ENCODE measurements around the gene MYL9.
"Not testable (repeated sequence)": the region's sequence is repeated elsewhere in the genome, so short reads cannot be mapped to it uniquely, and the experiment has no call there.

MYL9 gene

GRCh38 chr20:36549942-36550789 is 8.8 kb downstream of the MYL9 start:
- Mint-ChIP-seq H3K27me3 (no peaks in the 10 kb centered on the region), H3K4me1 (no peaks in the 10 kb centered on the region)

GRCh38 chr20:36550790-36551299 is 9.5 kb downstream of the MYL9 start:
- no peak for DNase-seq
- H3K27me3 Mint-ChIP-seq: no peaks in the 10 kb centered on the region
- CTCF ChIA-PET: interaction anchor here (0.6 to 1.0 kb wide), 2 partner anchors 178 to 213 kb away, joined by 3 read pairs; no protein-coding TSS in a partner anchor
- H3K36me3 Mint-ChIP-seq: no peaks in the 10 kb centered on the region
- H3K4me3 Mint-ChIP-seq: no peak overlapping the region
- H3K4me1 Mint-ChIP-seq: no peaks in the 10 kb centered on the region
- no peaks in the 10 kb centered on the region for H3K9me3 Mint-ChIP-seq
- H3K27ac Mint-ChIP-seq: no peak overlapping the region

More at GRCh38 chr20:36549942-36550789, 8.8 kb downstream of the MYL9 start:
- DNase-seq: no peak
- H3K9me3 Mint-ChIP-seq: no peaks in the 10 kb centered on the region
- no peaks in the 10 kb centered on the region for H3K36me3 Mint-ChIP-seq
- H3K4me3 Mint-ChIP-seq: no peak overlapping the region
- CTCF ChIA-PET: interaction anchor here (0.6 to 1.0 kb wide), 2 partner anchors 179 to 422 kb away, joined by 3 read pairs; no protein-coding TSS in a partner anchor
- no peak overlapping the region for H3K27ac Mint-ChIP-seq

- peaks cover 8% of the 10 kb centered on the region for H3K4me1 Mint-ChIP-seq
- H3K4me3 Mint-ChIP-seq: no peak overlapping the region
- H3K27ac Mint-ChIP-seq: no peak overlapping the region
- H3K27me3 Mint-ChIP-seq: no peaks in the 10 kb centered on the region
- DNase-seq: no peak
- no peaks in the 10 kb centered on the region for H3K36me3 Mint-ChIP-seq
- CTCF ChIA-PET: no interaction called here
- H3K9me3 Mint-ChIP-seq: no peaks in the 10 kb centered on the region
Measured at GRCh38 chr20:36555248-36555647, 13.9 kb downstream of the MYL9 start.

- CTCF ChIA-PET: interaction anchor here (0.6 kb wide), 1 partner anchor 50 kb away, joined by 3 read pairs; no protein-coding TSS in a partner anchor
- Mint-ChIP-seq H3K4me1 (no peaks in the 10 kb centered on the region), H3K4me3 (no peak overlapping the region), H3K27ac (no peak overlapping the region), H3K9me3 (peaks cover 6% of the 10 kb centered on the region), H3K27me3 (peaks cover 12% of the 10 kb centered on the region), H3K36me3 (no peaks in the 10 kb centered on the region)
- DNase-seq: no peak
Measured at GRCh38 chr20:36562724-36563123, 21.4 kb downstream of the MYL9 start.

GRCh38 chr20:36563374-36563773 is 22.1 kb downstream of the MYL9 start:
- no peaks in the 10 kb centered on the region for H3K4me1 Mint-ChIP-seq
- H3K27ac Mint-ChIP-seq: no peak overlapping the region
- H3K27me3 Mint-ChIP-seq: peaks cover 12% of the 10 kb centered on the region
- peaks cover 6% of the 10 kb centered on the region for H3K9me3 Mint-ChIP-seq
- CTCF ChIA-PET: no interaction called here
- no peak for DNase-seq
- no peak overlapping the region for H3K4me3 Mint-ChIP-seq
- no peaks in the 10 kb centered on the region for H3K36me3 Mint-ChIP-seq

- peaks cover 12% of the 10 kb centered on the region for H3K27me3 Mint-ChIP-seq
- H3K4me1 Mint-ChIP-seq, H3K9me3 Mint-ChIP-seq, DNase-seq, H3K36me3 Mint-ChIP-seq, H3K27ac Mint-ChIP-seq, H3K4me3 Mint-ChIP-seq, CTCF ChIA-PET: not testable (repeated sequence)
Measured at GRCh38 chr20:36564078-36564725, 22.9 kb downstream of the MYL9 start.

- H3K9me3 Mint-ChIP-seq, H3K4me3 Mint-ChIP-seq, H3K4me1 Mint-ChIP-seq, DNase-seq, H3K36me3 Mint-ChIP-seq, H3K27ac Mint-ChIP-seq: not testable (repeated sequence)
- peaks cover 12% of the 10 kb centered on the region for H3K27me3 Mint-ChIP-seq
- CTCF ChIA-PET: interaction anchor here (0.8 kb wide), 1 partner anchor 17 kb away, joined by 3 read pairs; no protein-coding TSS in a partner anchor
Measured at GRCh38 chr20:36564726-36565121, 23.4 kb downstream of the MYL9 start.

GRCh38 chr20:36565520-36565919 is 24.2 kb downstream of the MYL9 start:
- no peak overlapping the region for H3K4me3 Mint-ChIP-seq
- H3K27ac Mint-ChIP-seq: no peak overlapping the region
- no peaks in the 10 kb centered on the region for H3K36me3 Mint-ChIP-seq
- no peaks in the 10 kb centered on the region for H3K4me1 Mint-ChIP-seq
- peaks cover 6% of the 10 kb centered on the region for H3K9me3 Mint-ChIP-seq
- CTCF ChIA-PET: interaction anchor here (0.8 kb wide), 1 partner anchor 18 kb away, joined by 3 read pairs; no protein-coding TSS in a partner anchor
- peaks cover 12% of the 10 kb centered on the region for H3K27me3 Mint-ChIP-seq
- DNase-seq: no peak

- CTCF ChIA-PET: interaction anchor here (0.5 to 2.6 kb wide), 3 partner anchors 12 to 26 kb away, joined by 3 to 7 read pairs (median 7); no protein-coding TSS in a partner anchor
- Mint-ChIP-seq H3K9me3 (peaks cover 3% of the 10 kb centered on the region), H3K27me3 (peaks cover 5% of the 10 kb centered on the region), H3K4me3 (no peak overlapping the region), H3K4me1 (peaks cover 20% of the 10 kb centered on the region), H3K27ac (no peak overlapping the region), H3K36me3 (peaks cover 3% of the 10 kb centered on the region)
- DNase-seq: no peak
Measured at GRCh38 chr20:36569847-36570429, 28.6 kb downstream of the MYL9 start.

GRCh38 chr20:36571564-36572504 is 30.5 kb downstream of the MYL9 start:
- Mint-ChIP-seq H3K27ac (peak overlapping the region; percentile 98), H3K4me3 (peak overlapping the region; percentile 77), H3K36me3 (peaks cover 16% of the 10 kb centered on the region), H3K27me3 (peaks cover 5% of the 10 kb centered on the region), H3K4me1 (peaks cover 37% of the 10 kb centered on the region), H3K9me3 (no peaks in the 10 kb centered on the region)
- CTCF ChIA-PET: interaction anchor here (0.8 to 2.6 kb wide), 5 partner anchors 10 to 44 kb away, joined by 3 to 7 read pairs (median 4); no protein-coding TSS in a partner anchor
- DNase-seq: no peak

- Mint-ChIP-seq H3K27me3 (peaks cover 5% of the 10 kb centered on the region), H3K36me3 (peaks cover 16% of the 10 kb centered on the region), H3K4me3 (peak overlapping the region; percentile 77), H3K9me3 (no peaks in the 10 kb centered on the region), H3K4me1 (peaks cover 37% of the 10 kb centered on the region), H3K27ac (peak overlapping the region; percentile 98)
- peak; percentile 63 for DNase-seq
- CTCF ChIA-PET: interaction anchor here (1.4 kb wide), 1 partner anchor 19 kb away, joined by 4 read pairs; no protein-coding TSS in a partner anchor
Measured at GRCh38 chr20:36572701-36573102, 31.4 kb downstream of the MYL9 start.

- Mint-ChIP-seq H3K27me3 (peaks cover 5% of the 10 kb centered on the region), H3K9me3 (no peaks in the 10 kb centered on the region), H3K36me3 (peaks cover 16% of the 10 kb centered on the region), H3K27ac (peak within 1 kb of the TSS; percentile 98), H3K4me3 (peak within 1 kb of the TSS; percentile 87), H3K4me1 (peaks cover 37% of the 10 kb centered on the region)
- CTCF ChIA-PET: interaction anchor here (0.7 to 1.4 kb wide), 2 partner anchors 11 to 19 kb away, joined by 3 to 4 read pairs; no protein-coding TSS in a partner anchor
- DNase-seq: peak; percentile 89
Measured at GRCh38 chr20:36573103-36573797, 31.9 kb downstream of the MYL9 start, which contains the start of gene TGIF2. TSS of gene TGIF2 (plus strand) at chr20:36573597. CDS start at chr20:36578775, 5,178 bp downstream.
